H1 (cell line): ENCODE data around the gene TPT1. TPM values are rescaled to one million over a fixed set of nuclear protein-coding genes. Genes with fewer than 3 reads are reported as not detected.

Experiments
- CTCF ChIP-seq, 3 experiments: IDR thresholded peaks; 1 replicate in 2 of 3; 2 replicates in 1 of 3; pipeline versions ENCODE4 v1.5.1 to v1.6.1; 2011; ENCODE audit warnings: low read length in 3 of 3, mild to moderate bottlenecking in 3 of 3, inconsistent platforms in 2 of 3, low read depth in 1 of 3, moderate library complexity in 1 of 3; ENCODE audit not compliant: insufficient read depth in 1 of 3; ENCODE audit errors: control extremely low read depth in 1 of 3
- KDM5A ChIP-seq: fragments of 200-600 bp; IDR thresholded peaks from 2 replicates; pipeline ENCODE4 v1.7.1; 2012; ENCODE audit warnings: mild to moderate bottlenecking, low read length, inconsistent platforms, mixed read lengths
- POLR2AphosphoS5 ChIP-seq: IDR thresholded peaks from 2 replicates; pipeline ENCODE4 v1.6.1; 2011; ENCODE audit warnings: low read depth, low read length
- SIX5 ChIP-seq: IDR thresholded peaks from 2 replicates; pipeline ENCODE4 v1.6.1; 2011; ENCODE audit warnings: mild to moderate bottlenecking, low read depth, low read length
- TEAD4 ChIP-seq: IDR thresholded peaks from 2 replicates; pipeline ENCODE4 v1.6.1; 2012; ENCODE audit warnings: low read depth, low read length, inconsistent platforms, mixed read lengths
- polyA plus RNA-seq, 7 experiments: library from polyadenylated mRNA; depleted of rRNA in 3 of 7; stranded (reverse) in 5 of 7; unstranded in 2 of 7; fragments of >200 nt in 5 of 7; fragments of 200-250 nt in 2 of 7; gene quantifications; 1 replicate in 5 of 7; 2 replicates in 1 of 7; 4 replicates in 1 of 7; pipeline versions ENCODE4 v1.2.1 to v1.2.3, GENCODE V29; 2011 to 2013; ENCODE audit warnings: missing spikeins in 2 of 7, mixed read lengths in 2 of 7
- total RNA-seq: library from RNA; stranded (reverse); fragmentation: NEBNext Ultra II Directional; extraction: Animal tissue kit (Norgen Biotek cat#: 25700); gene quantifications from 2 replicates; pipeline ENCODE4 v1.2.1, GENCODE V29; 2021

TPT1 gene
- total and polyA plus RNA-seq, 2 of the 8 experiments (the other 6 are each of a cell fraction or from before 2014, with no cell fraction given) = 2,245 to 2,279 TPM

- TF ChIP-seq CTCF (IDR thresholded peaks at IDR 0.05; ENCODE audit: control extremely low read depth in 1 of 3, insufficient read depth in 1 of 3, low read depth in 1 of 3, low read length in 3 of 3) = peak; percentile 42 to 44 (median 44)
- no peak for TF ChIP-seq TEAD4
- TF ChIP-seq SIX5 = no peak
- peak; percentile 17 for TF ChIP-seq POLR2AphosphoS5
- peak; percentile 45; the same call in 1 of the 2 replicates for TF ChIP-seq KDM5A
Observed at GRCh38 chr13:45340422-45341033, 455 bp downstream of the TPT1 start (continued).
